GM18505 (cell line): ENCODE data around the gene DUSP9.
"Not testable (repeated sequence)": the region's sequence is repeated elsewhere in the genome, so short reads cannot be mapped to it uniquely, and the experiment has no call there.

Source experiments
- ATAC-seq: cut with Tn5 transposase; IDR thresholded peaks from one replicate; pipeline ENCODE4 v1.9.1; 2021; ENCODE audit not compliant: unreplicated experiment
- POLR2A ChIP-seq: IDR thresholded peaks from 4 replicates; pipeline ENCODE4 v1.6.1; 2011; ENCODE audit warnings: borderline replicate concordance; ENCODE audit not compliant: insufficient read depth, insufficient read length; ENCODE audit errors: extremely low read depth

DUSP9 gene

GRCh38 chrX:153694687-153695270 is 47.8 kb downstream of the DUSP9 start:
- TF ChIP-seq POLR2A: no peak
- ATAC-seq: no peak

GRCh38 chrX:153696100-153696499 is 49.1 kb downstream of the DUSP9 start:
- TF ChIP-seq POLR2A: no peak
- no peak for ATAC-seq

- ATAC-seq: not testable (repeated sequence)
These were observed 49.5 kb downstream of the DUSP9 start for GRCh38 chrX:153696538-153696937.

GRCh38 chrX:153696986-153697722 is 50.2 kb downstream of the DUSP9 start:
- not testable (repeated sequence) for ATAC-seq

GRCh38 chrX:153697924-153698865 is 51.2 kb downstream of the DUSP9 start:
- TF ChIP-seq POLR2A: no peak
- no peak for ATAC-seq

- not testable (repeated sequence) for ATAC-seq
These were observed 52.3 kb downstream of the DUSP9 start for GRCh38 chrX:153699210-153699783.

- ATAC-seq: not testable (repeated sequence)
These were observed 52.9 kb downstream of the DUSP9 start for GRCh38 chrX:153699784-153700371.

- no peak for ATAC-seq
- TF ChIP-seq POLR2A: no peak
These were observed 53.5 kb downstream of the DUSP9 start for GRCh38 chrX:153700376-153700945.
